Sigmoid colon (tissue), 7 donors: ENCODE measurements around the gene CECR2. TPM values are rescaled to one million over a fixed set of nuclear protein-coding genes. Genes with fewer than 3 reads are reported as not detected.

ENCODE experiments used
- DNase-seq: peaks from one replicate; pipeline ENCODE4 v3.0.0-alpha.2; 2019
- H3K27ac ChIP-seq, 4 donors: fragments of 200-600 bp; sonication (generic); one replicate each; pipeline ENCODE4 v1.5.1; 2016 to 2019; ENCODE audit warnings: mild to moderate bottlenecking in 1 of 4
- H3K27me3 ChIP-seq, 3 donors: fragments of 200-600 bp; sonication (generic); one replicate each; pipeline ENCODE4 v1.5.1; 2019; ENCODE audit warnings: mild to moderate bottlenecking in 1 of 3
- H3K36me3 ChIP-seq, 4 donors: fragments of 200-600 bp; sonication (generic); one replicate each; pipeline ENCODE4 v1.5.1; 2016 to 2019
- H3K4me1 ChIP-seq, 4 donors: fragments of 200-600 bp; sonication (generic); one replicate each; pipeline ENCODE4 v1.5.1; 2017 to 2019
- H3K4me3 ChIP-seq, 4 donors: fragments of 200-600 bp; sonication (generic); one replicate each; pipeline ENCODE4 v1.5.1; 2017 to 2019; ENCODE audit warnings: mild to moderate bottlenecking in 2 of 4, moderate library complexity in 1 of 4
- H3K9me3 ChIP-seq, 4 donors: fragments of 200-600 bp in 3 of 4; sonication (generic) in 3 of 4; one replicate each; pipeline versions ENCODE4 v1.5.1 to v1.6.1; 2013 to 2019
- EP300 ChIP-seq, 4 donors: sonication (generic); formaldehyde crosslinking; IDR thresholded peaks; one replicate each; pipeline ENCODE4 v1.6.1; 2017; ENCODE audit warnings: antibody characterized with exemption in 4 of 4
- POLR2A ChIP-seq, 2 donors: fragments of 450-650 bp; IDR thresholded peaks; one replicate each; pipeline ENCODE4 v1.6.1; 2016; ENCODE audit warnings: antibody characterized with exemption in 2 of 2, mild to moderate bottlenecking in 2 of 2, moderate library complexity in 2 of 2
- POLR2AphosphoS5 ChIP-seq, 4 donors: sonication (generic); formaldehyde crosslinking; IDR thresholded peaks; one replicate each; pipeline ENCODE4 v1.6.1; 2017; ENCODE audit warnings: antibody characterized with exemption in 4 of 4
- WGBS, 2 donors: extraction: QIAGEN DNeasy Blood & Tissue Kit; methylation state at CpG; one replicate each; pipeline ENCODE4 v1.1.7; 2013; 5-methylcytosine and 5-hydroxymethylcytosine counted together
- intact Hi-C: fragments of 100-400 bp; cut with DNase I; formaldehyde crosslinking; loops from one replicate; pipeline ENCODE4 v1.15.1; 2023
- polyA plus RNA-seq, 3 donors: library from polyadenylated mRNA; stranded (reverse); fragments of 200-250 nt; gene quantifications; one replicate each; pipeline ENCODE4 v1.2.3, GENCODE V29; 2013
- total RNA-seq, 4 donors: library from RNA; depleted of rRNA; stranded (reverse); fragments of >200 nt; gene quantifications; one replicate each; pipeline ENCODE4 v1.1.0, GENCODE V29; 2016
- TF ChIP-seq, protein P1 (sequence below), 4 experiments: fragments of 450-650 bp in 3 of 4; fragments of 200-600 bp in 1 of 4; IDR thresholded peaks; one replicate each; pipeline ENCODE4 v1.5.1; 2016 to 2019; ENCODE audit warnings: antibody characterized with exemption in 4 of 4, mild to moderate bottlenecking in 3 of 4, moderate library complexity in 2 of 4
- donor health status: healthy with polysubstance abuse.
- donor health status: Bipolar disorder and iron deficiency.
- donor health status: healthy.

Gene CECR2
- total and polyA plus RNA-seq, 7 donors: 0.39 to 2.8 (median 1.3) TPM; not detected in 1

DNA sequence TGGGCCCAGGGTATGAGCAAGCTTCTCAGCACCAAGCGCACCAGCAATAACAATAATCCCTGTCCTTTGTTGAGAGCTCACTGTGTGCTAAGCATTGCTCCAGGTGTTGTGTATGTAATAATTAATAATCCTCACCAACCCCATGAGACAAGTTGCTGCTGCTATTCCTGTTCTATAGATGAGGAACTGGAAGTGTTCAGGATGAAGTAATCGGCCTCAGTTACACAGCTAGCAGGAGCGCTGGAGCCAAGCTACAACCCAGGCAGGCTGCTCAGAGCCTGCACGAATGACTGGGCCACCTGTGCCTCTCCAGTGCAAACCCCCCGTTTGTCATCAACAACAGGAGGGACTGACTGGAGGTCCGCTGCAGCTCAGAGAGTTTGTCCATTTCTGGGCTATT is 35.2 kb upstream of the CECR2 start:
- H3K36me3 ChIP-seq: no peaks in the 10 kb centered on the region
- H3K4me3 ChIP-seq: no peak overlapping the region
- intact Hi-C loops: no loop called here
- H3K9me3 ChIP-seq: no peaks in the 10 kb centered on the region
- TF ChIP-seq EP300 (IDR thresholded peaks at IDR 0.05): no peak
- TF ChIP-seq POLR2A (IDR thresholded peaks at IDR 0.05): no peak
- TF ChIP-seq POLR2AphosphoS5 (IDR thresholded peaks at IDR 0.05): no peak
- TF ChIP-seq, protein P1, sequence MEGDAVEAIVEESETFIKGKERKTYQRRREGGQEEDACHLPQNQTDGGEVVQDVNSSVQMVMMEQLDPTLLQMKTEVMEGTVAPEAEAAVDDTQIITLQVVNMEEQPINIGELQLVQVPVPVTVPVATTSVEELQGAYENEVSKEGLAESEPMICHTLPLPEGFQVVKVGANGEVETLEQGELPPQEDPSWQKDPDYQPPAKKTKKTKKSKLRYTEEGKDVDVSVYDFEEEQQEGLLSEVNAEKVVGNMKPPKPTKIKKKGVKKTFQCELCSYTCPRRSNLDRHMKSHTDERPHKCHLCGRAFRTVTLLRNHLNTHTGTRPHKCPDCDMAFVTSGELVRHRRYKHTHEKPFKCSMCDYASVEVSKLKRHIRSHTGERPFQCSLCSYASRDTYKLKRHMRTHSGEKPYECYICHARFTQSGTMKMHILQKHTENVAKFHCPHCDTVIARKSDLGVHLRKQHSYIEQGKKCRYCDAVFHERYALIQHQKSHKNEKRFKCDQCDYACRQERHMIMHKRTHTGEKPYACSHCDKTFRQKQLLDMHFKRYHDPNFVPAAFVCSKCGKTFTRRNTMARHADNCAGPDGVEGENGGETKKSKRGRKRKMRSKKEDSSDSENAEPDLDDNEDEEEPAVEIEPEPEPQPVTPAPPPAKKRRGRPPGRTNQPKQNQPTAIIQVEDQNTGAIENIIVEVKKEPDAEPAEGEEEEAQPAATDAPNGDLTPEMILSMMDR (IDR thresholded peaks at IDR 0.05): no peak
- H3K4me1 ChIP-seq: no peaks in the 10 kb centered on the region
- WGBS, 2 donors: 87 to 89% methylated on average over 6 of the region's 6 CpGs
- H3K27me3 ChIP-seq: peaks cover 0 to 9% (median 0%) of the 10 kb centered on the region in 3 donors
- DNase-seq: no peak
- H3K27ac ChIP-seq: no peak overlapping the region

DNA sequence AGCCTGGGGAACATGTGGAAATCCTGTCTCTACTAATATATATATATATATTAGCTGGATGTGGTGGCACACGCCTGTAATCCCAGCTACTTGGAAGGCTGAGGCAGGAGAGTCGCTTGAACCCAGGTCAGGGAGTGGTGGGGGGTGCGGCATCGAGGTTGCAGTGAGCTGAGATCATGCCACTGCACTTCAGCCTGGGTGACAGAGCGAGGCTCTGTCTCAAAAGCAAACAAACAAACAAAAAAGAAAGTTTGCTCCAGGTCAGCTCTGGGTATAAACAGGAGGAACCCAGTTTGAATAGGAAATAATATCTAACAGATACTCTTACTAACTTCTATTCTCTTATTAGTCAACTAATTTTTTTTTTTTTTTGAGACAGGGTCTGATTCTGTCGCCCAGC is 34.3 kb upstream of the CECR2 start:
- H3K27me3 ChIP-seq: peaks cover 0 to 13% (median 0%) of the 10 kb centered on the region in 3 donors
- H3K4me3 ChIP-seq: no peak overlapping the region
- no peaks in the 10 kb centered on the region for H3K4me1 ChIP-seq
- no peaks in the 10 kb centered on the region for H3K36me3 ChIP-seq
- no peak overlapping the region for H3K27ac ChIP-seq
- TF ChIP-seq, protein P1 (IDR thresholded peaks at IDR 0.05): no peak
- WGBS, 2 donors: 49 to 72% methylated on average over 6 of the region's 6 CpGs
- DNase-seq: no peak
- intact Hi-C loops: no loop called here
- H3K9me3 ChIP-seq: no peaks in the 10 kb centered on the region

DNA sequence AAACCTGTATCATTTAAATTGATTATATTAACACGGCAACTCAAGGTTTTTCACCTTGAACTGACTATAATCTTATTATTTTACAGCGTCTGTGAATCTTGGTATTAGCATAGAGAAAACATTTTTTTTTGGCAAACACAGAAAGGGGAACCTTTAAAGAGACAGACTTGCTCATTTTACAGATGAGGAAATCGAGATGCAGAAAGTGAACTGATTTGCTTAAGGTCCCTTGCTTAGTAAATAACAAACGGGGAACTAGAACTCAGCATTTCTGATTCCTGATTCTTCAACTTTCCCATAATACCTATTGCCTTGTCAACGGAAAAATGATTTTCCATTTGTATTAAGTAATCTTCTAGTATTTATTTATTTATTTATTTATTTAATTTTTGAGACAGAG is 33.2 kb upstream of the CECR2 start:
- 38 to 60% methylated on average over 5 of the region's 5 CpGs for WGBS, 2 donors
- Histone ChIP-seq H3K27ac (no peak overlapping the region), H3K4me3 (no peak overlapping the region), H3K9me3 (no peaks in the 10 kb centered on the region), H3K36me3 (no peaks in the 10 kb centered on the region), H3K27me3 (peaks cover 0 to 18% (median 0%) of the 10 kb centered on the region in 3 donors), H3K4me1 (no peaks in the 10 kb centered on the region)
- intact Hi-C loops: no loop called here
- DNase-seq: no peak
- TF ChIP-seq POLR2A (IDR thresholded peaks at IDR 0.05): no peak
- TF ChIP-seq, protein P1 (IDR thresholded peaks at IDR 0.05): no peak
- no peak for TF ChIP-seq EP300 (IDR thresholded peaks at IDR 0.05)
- TF ChIP-seq POLR2AphosphoS5 (IDR thresholded peaks at IDR 0.05): no peak

DNA sequence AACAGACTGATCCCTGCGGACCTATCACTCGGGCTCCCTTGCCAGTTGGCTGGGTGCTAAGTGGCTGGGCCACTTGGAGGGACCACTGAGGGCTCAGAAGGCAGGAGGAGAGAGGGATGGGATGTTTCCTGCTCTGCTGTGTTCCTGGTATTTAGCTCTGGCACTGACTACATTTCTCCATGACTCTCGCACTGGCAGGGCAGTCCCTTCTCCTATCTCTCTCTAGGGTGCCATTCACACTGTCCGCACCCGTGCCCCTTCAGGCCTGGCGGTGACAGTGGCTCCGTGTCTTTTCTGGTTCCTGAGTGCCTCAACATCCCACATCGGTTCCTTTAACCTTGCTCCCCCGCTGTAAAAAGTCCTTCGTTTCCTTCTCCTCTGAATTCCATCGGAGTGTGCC is 31.6 kb upstream of the CECR2 start:
- no peak for DNase-seq
- intact Hi-C loops: no loop called here
- Histone ChIP-seq H3K27ac (no peak overlapping the region), H3K9me3 (no peaks in the 10 kb centered on the region), H3K36me3 (no peaks in the 10 kb centered on the region), H3K4me1 (no peaks in the 10 kb centered on the region), H3K27me3 (peaks cover 0 to 18% (median 0%) of the 10 kb centered on the region in 3 donors), H3K4me3 (no peak overlapping the region)
- 90 to 91% methylated on average over 11 of the region's 11 CpGs for WGBS, 2 donors
- TF ChIP-seq POLR2AphosphoS5 (IDR thresholded peaks at IDR 0.05) (no peak), POLR2A (IDR thresholded peaks at IDR 0.05) (no peak), EP300 (IDR thresholded peaks at IDR 0.05) (no peak)
- TF ChIP-seq, protein P1 (IDR thresholded peaks at IDR 0.05): no peak

DNA sequence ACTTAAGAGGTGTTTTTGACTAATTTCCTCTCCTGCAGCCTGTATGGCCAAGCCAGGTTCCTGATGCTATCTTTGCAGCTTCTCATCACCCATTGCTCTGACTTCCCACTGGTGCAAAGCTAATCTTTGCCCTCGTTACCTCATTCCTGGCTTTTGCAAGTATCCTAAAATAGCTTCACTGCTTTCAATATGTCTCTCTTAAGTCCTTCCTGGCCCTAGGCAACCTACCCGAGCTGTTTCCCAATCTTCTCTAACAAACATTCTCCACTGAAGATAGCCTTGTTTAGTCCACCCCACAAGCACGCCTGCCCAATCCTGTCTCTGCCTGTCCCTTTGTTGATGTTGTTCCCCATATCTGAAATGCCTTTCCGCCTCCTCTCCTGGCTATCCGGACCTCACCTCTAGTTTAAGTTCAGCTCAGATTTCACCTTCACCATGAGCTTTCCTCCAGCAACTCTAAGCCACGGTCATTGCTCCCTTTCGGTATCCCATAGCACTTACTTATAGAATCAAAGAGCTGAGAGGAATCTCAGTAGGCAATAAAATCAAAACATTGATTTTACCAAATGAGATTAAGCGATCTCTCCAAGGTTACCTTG is 30.1 kb upstream of the CECR2 start:
- Histone ChIP-seq H3K9me3 (no peaks in the 10 kb centered on the region), H3K27me3 (peaks cover 0 to 18% (median 0%) of the 10 kb centered on the region in 3 donors), H3K4me1 (no peaks in the 10 kb centered on the region), H3K27ac (no peak overlapping the region), H3K36me3 (no peaks in the 10 kb centered on the region), H3K4me3 (no peak overlapping the region)
- no peak for DNase-seq
- intact Hi-C loops: no loop called here
- TF ChIP-seq POLR2AphosphoS5 (IDR thresholded peaks at IDR 0.05) (no peak), EP300 (IDR thresholded peaks at IDR 0.05) (no peak), POLR2A (IDR thresholded peaks at IDR 0.05) (no peak)
- TF ChIP-seq, protein P1 (IDR thresholded peaks at IDR 0.05): no peak
- 83% methylated on average over 8 of the region's 8 CpGs for WGBS, 2 donors
